ENCODE results near the gene LBX2.
A peak's percentile ranks its signal among the peaks of the same experiment; 100 is the strongest.

The LBX2 gene

DNA sequence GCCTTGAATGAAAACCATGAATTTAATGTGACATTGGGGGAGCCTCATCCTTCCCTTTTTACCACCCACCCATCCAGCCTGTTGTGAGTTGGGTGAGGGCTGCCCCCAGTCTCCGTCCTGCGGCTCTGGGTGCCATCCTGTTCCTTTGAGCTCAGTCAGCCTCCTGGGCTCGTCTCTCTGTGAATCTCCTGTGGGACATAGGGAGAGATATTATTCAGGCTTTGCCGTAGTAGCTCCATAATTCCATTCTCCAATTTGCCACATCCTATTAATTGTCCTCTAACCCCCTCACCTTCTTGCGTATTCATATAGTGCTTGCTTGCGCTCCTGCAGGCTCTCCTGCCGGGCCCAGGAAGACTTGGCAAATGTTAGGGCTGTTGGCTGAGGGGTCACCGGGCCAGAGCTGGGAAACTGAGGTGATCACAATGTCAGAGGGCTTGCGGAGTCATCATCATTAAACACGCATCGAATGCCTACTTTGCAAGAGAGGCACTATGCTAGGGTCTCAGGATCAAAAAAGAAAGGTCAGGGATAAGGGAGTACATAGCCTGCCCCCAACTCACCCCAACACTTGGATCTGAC is 27.3 kb upstream of the LBX2 start:
- FAIRE-seq, result no peak

DNA sequence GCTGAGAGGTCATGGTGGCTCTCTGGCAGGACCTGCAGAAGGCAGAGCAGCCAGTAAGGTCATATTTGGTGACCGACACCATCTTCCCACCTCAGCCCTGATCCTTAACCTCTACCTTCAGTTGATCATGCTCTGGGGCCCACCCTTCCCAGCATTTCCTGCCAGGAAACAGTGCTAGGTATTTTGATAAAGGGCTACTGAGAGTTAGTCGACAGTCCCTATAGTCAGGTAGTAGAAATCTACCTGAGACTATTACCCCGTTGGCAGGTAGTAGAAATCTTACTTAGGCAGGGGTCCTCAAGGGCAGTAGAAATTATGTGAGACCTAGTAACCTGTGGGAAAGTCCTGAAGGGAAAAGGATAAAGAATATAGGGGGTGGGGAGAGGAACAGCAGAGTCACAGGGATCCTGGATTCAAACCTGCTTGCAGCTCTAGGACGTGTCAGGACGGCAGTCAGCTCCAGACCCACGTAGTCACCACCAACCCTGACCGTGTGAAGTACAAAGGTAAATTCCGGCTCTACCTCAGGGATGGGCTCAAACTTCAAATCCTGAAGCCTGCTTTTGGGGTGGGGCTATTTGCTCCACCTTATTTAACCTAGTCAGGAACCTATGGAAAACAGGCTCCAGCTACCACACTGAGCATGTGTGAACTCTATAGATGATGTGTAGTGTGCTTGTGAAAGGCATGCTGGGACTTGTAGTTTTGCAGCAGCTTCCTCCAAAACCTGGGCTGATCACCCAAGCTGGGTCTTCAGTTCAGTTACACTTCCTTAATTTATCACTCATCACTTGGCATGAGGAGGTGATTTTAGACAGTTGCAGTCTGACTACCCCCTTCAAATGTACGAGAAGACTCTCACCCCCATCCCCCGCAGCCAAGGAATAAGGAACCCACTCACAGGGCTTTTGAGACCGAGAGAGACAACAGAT is 26.6 kb upstream of the LBX2 start, which contains the start of gene DQX1:
TSS of gene DQX1 (minus strand) at position 515 of the 932 bp plus-strand sequence. CDS start at position 13, 502 bp downstream.
- FAIRE-seq, result no peak
- DNase-seq (ENCODE audit: low spot score), result no peak

More for the DNA sequence above, 27.3 kb upstream of the LBX2 start:
- DNase-seq (ENCODE audit: low spot score), result no peak

DNA sequence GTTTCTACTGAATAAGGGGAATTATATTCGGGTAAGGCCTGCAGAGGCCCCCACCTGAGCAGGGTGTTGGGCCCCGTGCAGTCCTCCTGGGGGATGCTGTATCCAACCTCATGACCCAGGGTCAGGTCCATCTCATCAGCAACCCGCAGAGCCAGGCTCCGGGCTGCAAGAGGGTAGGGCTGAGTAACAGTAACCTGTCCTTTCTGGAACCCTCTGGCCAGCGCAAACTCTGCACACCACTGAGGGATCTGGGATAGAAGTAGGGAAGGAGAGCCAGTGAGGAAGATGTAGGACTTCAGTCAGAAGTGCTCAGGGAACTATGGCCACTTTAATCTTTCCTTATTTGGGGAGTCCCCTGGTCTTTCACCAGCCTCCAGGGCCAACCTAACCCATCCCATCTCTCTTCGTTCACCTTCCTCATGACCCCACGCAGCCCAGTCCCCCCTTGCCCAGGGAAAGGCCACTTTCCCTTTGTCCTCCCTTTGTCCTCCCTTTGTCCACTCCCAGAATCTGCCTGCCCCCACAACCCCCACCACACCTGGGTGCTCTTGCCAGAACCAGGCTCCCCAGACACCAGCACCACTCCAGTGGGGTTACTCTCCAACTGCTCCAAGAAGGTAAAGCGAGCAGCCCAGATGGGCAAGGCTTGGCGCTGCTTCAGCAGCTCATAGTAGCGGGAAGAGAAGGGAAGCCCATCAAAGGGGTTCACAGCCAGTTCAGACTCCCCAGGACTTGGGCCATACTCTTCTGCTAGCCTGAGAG is 25.7 kb upstream of the LBX2 start:
- DNase-seq (ENCODE audit: low spot score), result no peak
- no peak for FAIRE-seq

DNA sequence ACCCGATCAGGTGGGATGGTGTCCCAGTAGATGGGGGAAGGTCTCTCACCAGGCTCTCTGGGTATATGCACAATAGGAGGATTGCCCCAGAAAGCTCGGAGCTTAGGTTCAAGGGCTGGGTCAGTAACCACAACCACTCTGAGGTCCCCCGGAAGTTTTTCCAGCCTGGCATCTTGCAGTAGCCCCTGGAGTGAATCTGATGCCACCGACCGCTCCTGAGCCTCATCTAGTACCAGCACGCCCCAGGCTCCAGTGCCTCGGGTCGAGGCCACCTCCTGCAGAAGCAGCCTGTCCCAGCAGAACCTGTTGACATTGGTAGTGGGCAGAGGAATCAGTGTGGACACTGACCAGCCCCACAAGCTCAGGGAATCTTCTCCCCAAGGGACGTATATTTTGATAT is 24.6 kb upstream of the LBX2 start:
- FAIRE-seq, result no peak
- no peak for DNase-seq (ENCODE audit: low spot score)

DNA sequence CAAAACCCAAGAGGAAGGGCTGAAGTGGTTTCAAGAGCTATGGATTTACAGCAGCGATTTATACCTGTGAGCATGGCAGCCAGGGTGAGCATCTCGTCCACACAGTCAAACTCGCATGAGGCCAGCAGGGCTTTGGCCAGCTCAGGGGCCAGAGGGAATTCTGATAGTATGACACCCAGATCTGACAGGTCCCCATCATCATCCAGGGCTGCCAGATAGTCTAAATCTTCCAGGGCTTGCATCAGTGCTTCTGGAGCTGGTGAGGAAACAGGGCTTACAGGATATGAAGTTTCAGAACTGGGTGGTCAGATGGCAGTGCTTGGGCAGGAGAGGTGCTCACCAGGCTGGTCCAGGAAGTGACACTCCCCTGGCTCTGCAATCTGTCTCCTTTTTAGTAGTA is 23.1 kb upstream of the LBX2 start:
- DNase-seq (ENCODE audit: low spot score), result no peak
- no peak for FAIRE-seq

DNA sequence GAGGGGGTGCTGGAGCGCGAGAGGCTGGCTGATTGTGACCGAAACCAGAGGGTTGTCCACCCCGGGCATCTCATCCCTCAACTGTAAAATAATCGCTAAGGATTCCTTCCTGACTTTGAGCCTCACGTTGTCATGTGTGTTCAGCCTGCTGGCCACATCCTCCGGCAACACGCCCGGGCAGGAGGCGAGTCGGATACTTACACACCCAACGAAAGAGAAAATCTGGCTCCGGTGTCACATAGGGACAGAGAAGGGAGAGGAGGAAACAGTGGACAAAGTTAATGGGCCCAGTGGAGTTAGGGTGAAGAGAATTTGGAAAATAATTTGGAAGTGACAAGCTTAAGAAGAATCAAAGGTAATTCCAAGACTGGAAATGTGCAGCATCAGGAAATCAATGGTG is 17.2 kb upstream of the LBX2 start:
- FAIRE-seq (no peak), DNase-seq (ENCODE audit: low spot score) (no peak)

DNA sequence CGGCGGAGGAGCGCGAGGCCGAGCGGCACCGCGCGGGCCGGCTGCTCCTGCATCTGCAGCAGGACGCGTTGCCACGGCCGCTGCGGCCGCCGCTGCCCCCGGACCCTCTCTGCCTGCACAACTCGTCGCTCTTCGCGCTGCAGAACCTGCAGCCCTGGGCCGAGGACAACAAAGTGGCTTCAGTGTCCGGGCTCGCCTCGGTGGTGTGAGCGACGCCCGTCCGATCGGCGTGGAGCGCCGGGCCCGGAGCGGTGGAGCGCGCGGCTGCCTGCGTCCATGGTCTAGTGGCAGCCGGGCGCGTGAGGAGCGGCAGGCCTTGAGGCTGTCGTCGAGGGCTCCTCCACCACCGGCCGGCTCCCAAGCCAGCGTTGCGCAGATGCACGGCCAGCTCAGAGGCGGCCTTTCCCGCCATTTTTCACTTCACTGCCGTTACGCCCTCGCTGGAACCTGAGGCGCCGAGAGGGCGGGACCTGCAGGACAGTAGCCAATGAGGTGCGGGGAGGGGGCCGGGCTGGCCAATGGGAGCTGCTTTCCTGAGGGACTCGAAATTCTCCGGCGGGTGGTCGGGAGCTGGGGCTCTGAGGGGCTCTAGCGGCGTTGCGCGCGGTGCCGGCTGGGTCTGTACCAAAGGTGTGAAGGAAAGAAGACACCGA is 16.7 kb upstream of the LBX2 start:
- DNase-seq (ENCODE audit: low spot score) (no peak), FAIRE-seq (no peak)

DNA sequence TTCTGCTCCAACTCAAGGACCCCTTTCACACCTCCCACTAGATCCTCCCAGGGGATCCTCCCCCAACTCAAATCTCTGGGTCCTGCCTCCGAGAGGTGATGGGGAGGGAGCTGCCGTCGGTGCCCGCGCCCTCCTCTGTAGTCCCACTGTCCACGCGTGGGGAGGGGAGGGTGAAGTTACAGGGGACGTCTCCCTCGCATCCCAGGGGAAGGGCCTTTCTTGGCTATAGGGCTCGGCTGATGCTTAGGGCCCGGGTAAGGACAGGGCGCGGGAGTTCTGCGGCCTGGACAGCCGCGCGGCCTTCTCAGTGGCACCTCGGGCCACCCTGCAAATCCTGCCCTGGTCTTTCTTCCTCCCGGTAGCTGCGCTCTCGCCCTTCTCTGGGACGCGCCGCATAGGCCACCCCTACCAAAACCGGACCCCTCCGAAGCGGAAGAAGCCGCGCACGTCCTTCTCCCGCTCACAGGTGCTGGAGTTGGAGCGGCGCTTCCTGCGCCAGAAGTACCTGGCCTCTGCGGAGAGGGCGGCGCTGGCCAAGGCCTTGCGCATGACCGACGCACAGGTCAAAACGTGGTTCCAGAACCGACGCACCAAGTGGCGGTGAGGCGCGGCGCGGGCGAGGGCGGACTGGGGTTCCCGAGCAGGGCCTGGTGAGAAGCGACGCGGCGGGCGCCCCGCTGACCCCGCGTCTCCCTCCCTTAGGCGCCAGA is 16.0 kb upstream of the LBX2 start:
- FAIRE-seq (no peak), DNase-seq (ENCODE audit: low spot score) (no peak)

DNA sequence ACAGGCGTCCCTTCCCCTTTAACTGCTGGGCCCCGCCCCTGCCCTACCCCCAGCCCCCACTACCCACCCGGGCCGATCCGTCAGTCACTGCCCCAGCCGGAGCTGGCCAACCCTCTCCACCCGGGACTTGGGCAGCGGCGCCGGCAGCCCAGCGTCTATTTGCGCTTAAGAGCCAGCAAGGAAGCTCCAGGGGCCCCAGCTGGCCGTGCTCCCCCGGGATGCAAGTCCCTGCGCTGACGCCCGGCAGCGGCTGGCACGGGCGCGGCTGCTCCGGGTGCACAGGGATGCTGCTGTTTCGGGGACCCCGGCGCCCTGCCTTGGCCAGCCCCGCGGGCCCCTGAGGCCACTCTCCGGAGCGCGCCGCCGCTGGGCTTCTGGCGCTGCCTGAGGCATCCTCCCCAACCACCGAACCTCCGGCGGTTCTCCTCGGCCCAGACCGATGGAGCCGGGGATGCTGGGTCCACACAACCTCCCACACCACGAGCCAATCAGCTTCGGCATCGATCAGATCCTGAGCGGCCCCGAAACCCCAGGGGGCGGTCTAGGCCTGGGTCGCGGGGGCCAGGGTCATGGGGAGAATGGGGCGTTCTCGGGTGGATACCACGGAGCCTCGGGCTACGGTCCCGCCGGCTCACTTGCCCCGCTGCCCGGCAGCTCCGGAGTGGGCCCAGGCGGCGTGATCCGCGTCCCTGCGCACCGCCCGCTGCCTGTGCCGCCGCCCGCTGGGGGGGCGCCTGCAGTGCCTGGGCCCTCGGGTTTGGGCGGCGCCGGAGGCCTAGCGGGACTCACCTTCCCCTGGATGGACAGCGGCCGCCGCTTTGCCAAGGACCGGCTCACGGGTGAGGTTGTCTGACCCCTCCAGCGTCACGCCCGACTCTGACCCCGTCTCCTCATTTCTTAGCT is 15.2 kb upstream of the LBX2 start, which contains the start of gene TLX2:
TSS of gene TLX2 (plus strand) at position 83 of the 903 bp plus-strand sequence. CDS start at position 440, 357 bp downstream.
- no peak for DNase-seq (ENCODE audit: low spot score)
- peak; percentile 62 for FAIRE-seq

DNA sequence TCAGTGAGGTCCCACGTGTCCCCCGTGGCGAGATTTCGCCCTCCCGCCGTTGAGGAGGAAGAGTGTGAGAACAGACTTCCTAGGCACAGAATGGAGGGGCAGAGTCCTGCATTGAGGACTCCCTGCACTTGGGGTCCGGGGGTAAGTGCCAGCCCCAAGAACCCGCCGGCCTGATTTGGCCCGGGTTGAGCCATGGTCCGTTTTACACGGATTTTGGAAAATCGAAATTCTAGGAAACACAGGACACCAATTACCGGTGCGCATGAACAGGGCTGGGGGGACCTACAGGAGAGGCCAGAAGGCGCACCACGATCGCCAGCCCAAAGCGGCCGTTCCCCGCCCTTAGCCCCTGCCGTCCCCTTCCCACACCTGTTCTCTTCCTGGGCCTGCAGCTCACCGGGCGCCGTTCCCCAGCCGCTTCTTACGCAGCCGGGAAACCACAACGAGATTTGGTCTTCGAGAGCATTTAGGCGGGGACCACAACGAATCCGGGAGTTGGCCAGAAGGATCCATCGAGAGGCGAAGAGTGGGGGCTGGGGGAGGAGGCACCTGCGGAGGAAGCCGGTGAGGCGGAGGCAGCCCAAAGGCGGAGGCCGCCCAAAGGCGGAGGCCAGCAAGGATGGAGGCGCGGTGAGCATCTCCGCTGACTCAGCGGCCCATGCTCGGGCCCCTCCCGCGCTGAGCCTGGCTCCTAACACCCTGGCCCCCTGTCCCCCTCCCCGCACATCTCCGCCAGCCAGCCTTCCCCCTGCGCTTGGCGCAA is 14.4 kb upstream of the LBX2 start:
- no peak for FAIRE-seq

DNA sequence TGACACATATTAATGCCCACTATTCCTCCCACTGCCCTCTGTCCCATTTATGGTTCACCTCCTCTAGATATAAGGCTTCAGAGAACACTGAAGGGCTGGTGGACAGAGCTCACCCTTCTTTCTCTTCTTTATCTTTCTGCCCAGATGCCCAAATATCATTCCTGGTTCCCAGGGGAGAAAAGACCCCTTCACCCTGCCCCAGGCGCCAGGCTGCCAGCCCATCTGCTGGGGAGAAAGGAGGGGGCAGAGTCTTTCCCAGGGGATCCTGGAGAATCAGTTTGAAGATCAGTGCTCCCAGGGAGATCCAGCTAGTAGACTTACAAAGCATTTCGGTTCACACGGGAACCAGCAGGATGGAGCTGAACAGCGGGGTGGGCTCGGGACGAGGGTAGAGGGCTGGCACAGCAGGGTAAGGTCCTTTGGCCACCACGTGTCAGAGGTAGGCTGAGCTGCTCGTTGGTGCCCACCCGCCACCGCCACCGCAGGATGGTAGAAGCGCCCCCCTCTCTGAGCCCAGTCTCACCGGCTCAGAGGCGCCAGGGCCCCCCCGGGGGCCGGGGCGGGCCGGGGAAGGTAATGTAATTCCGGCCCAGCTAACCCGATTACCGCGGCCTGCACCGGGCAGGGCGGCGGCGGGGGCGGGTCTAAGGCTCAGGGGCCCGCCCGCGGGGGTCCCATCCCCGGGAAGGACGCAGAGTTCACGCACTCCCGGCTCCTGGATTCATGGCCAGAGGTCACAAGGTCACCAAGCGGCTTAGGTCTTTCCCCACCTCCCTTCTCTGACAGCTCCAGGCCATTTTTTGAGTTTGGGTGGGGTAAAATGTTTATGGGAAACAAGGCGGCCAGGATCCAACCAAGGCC is 13.6 kb upstream of the LBX2 start:
- DNase-seq (ENCODE audit: low spot score) (no peak), FAIRE-seq (no peak)

More for the DNA sequence above, 14.4 kb upstream of the LBX2 start:
- DNase-seq (ENCODE audit: low spot score), result peak; percentile 74

DNA sequence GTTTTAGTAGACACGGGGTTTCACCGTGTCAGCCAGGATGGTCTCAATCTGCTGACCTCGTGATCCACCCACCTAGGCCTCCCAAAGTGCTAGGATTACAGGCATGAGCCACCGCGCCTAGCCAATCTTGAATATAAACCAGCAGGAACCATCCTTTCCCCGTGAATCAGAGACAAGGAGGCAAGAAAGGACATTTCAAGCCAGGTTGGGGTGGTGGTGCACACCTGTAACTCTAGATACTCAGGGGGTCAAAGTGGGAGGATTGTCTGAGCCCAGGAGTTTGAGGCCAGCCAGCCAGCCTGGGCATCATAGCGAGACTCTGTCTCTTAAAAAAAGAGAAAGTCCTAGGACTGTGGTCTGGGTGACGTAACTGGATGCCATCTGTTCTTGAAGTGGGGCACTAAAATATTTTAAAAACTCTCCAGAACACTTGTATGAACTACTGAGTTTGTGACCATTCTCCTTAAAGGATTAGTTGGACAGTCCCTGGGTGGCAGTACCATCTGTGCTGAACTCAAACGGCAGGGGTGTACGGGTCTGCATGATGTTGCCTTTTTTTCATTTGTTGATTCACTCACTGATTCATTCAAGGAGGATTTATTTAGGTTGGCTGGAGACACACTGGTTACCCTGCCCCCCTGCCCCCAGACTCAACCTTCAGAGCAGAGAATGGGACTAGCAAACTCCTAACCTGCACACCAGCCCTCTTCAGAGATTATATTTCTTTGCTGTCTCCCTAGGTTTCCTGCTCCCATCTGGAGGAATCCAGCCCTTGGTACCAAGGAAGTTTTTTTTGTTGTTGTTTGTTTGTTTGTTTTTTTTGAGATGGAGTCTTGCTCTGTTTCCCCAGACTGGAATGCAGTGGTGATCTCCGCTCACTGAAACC is 11.9 kb upstream of the LBX2 start:
- FAIRE-seq (no peak), DNase-seq (ENCODE audit: low spot score) (no peak)

DNA sequence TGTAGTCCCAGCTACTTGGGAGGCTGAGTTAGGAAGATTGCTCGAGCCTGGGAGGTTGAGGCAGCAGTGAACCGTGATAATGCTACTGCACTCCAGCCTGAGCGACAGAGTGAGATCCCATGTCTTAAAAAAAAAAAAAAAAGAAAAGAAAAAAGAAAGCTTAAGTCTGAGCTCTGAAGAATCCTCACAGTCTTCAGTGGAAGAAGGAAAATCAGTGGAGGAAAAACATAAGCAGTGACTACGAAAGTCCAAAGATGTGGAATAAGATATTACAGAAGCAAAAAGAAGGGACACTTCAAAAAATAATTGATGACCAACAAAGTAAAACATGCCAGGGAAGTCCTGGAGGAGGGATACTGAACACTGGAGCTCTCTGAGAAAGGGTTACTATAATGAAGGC is 10.9 kb upstream of the LBX2 start:
- DNase-seq (ENCODE audit: low spot score) (no peak), FAIRE-seq (no peak)

DNA sequence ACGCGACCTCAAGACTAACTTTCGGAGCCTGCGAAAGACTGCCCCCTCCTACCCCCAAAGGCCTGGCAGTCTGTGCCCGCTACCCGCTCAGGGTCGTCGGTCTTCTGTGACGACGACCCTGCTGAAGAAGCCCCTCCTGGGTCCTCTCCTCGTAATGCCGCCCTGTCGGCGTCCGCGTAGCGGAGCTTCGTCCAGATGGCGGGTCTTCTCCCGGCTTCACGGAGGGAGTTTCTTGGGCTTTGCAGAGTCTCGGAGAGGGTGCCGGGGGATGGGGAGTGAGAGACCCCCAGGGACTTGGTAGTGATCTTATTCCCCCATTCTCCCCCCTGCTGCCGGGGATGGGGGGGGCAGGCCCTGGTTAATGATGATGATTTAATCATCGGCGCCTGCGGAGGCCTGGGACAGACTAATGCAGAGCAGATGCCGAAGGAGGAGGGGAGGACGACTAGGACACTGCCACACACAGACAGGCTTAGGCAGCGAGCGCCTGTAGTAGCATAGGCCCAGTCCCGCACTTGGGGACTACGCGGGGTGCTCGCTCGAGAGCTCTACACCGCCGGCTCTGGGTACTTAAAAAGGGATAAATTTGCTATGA is 8.6 kb upstream of the LBX2 start:
- peak; percentile 65 for DNase-seq (ENCODE audit: low spot score)
- no peak for FAIRE-seq

DNA sequence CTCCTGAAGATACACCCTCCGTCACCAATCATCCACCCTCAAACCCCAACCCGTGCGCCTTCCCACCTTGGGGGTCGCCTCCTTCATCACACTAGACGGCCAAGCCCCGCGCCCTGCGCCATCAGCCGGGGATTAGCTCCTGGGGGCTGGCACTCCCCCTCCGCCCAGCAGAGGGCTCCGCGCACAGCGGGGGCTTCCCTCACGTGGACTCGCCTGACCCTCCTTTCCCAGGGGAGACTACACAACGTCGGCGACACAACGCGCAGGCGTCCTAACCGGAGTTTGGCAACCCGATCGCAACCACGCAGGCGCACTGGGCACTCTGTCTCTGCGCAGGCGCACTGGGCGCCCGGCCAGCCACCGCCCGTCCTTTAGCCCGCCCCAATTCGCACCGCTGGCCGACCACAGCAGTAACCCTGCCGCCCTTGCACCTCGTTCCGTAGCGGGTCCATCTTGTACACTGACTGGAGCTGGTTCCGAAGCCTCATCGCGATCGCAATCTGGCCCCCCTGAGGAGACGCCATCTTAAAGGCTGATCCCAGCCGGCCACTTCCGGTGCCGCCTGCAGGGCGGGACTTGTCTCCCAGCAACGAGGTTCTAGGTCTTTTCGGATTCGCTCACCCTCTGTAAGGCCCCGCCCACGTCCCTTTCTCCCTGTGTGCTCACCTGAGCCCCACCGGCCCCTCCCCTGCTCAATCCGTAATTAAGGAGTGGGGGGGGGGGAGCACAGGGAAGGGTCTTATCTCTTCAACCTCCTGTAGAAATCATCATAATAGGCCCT is 7.9 kb upstream of the LBX2 start, which contains the start of gene PCGF1:
TSS of gene PCGF1 (minus strand) at position 551 of the 781 bp plus-strand sequence. CDS start at position 524, 27 bp downstream.
- peak; percentile 99 for DNase-seq (ENCODE audit: low spot score)
- peak; percentile 84 for FAIRE-seq

Measured in urothelium cell line (cell line).